Uterus (tissue), 4 donors: ENCODE measurements around the gene DAB2IP. TPM values are rescaled to one million over a fixed set of nuclear protein-coding genes. Genes with fewer than 3 reads are reported as not detected.

Experiments used
- DNase-seq, 2 donors: peaks; one replicate each; pipeline ENCODE4 v3.0.0-alpha.2; 2019 to 2020
- H3K27ac ChIP-seq, 2 donors: fragments of 200-600 bp; sonication (generic); 1 replicate in 1 of 2; 2 replicates in 1 of 2; pipeline ENCODE4 v1.5.1; 2016 to 2018
- H3K27me3 ChIP-seq, 2 donors: fragments of 200-600 bp; sonication (generic); one replicate each; pipeline ENCODE4 v1.5.1; 2018 to 2019; ENCODE audit warnings: control low read depth in 1 of 2
- H3K36me3 ChIP-seq, 2 donors: fragments of 200-600 bp; sonication (generic); one replicate each; pipeline ENCODE4 v1.5.1; 2019; ENCODE audit warnings: control low read depth in 1 of 2
- H3K4me1 ChIP-seq, 2 donors: fragments of 200-600 bp; sonication (generic); one replicate each; pipeline ENCODE4 v1.5.1; 2018 to 2019; ENCODE audit warnings: control low read depth in 1 of 2
- H3K4me3 ChIP-seq, 2 donors: fragments of 200-600 bp; sonication (generic); 1 replicate in 1 of 2; 2 replicates in 1 of 2; pipeline ENCODE4 v1.5.1; 2018 to 2019; ENCODE audit warnings: mild to moderate bottlenecking in 1 of 2
- H3K9me3 ChIP-seq, 2 donors: fragments of 200-600 bp; sonication (generic); one replicate each; pipeline ENCODE4 v1.5.1; 2019; ENCODE audit warnings: control low read depth in 1 of 2
- CTCF ChIP-seq, 4 experiments: fragments of 200-600 bp in 2 of 4; fragments of 450-650 bp in 2 of 4; sonication (generic) in 2 of 4; IDR thresholded peaks; one replicate each; pipeline ENCODE4 v1.5.1; 2016 to 2019; ENCODE audit warnings: antibody characterized with exemption in 4 of 4, mild to moderate bottlenecking in 2 of 4, moderate library complexity in 1 of 4
- POLR2A ChIP-seq, 2 donors: fragments of 450-650 bp; IDR thresholded peaks; one replicate each; pipeline ENCODE4 v1.6.1; 2016; ENCODE audit warnings: antibody characterized with exemption in 2 of 2, mild to moderate bottlenecking in 1 of 2, moderate library complexity in 1 of 2
- intact Hi-C: fragments of 100-400 bp; cut with DNase I; formaldehyde crosslinking; loops from one replicate; pipeline ENCODE4 v1.15.1; 2023; ENCODE audit warnings: low total_unique reads
- total RNA-seq, 4 donors: library from RNA; depleted of rRNA in 3 of 4; stranded (reverse); fragments of >200 nt in 3 of 4; gene quantifications; one replicate each; pipeline versions ENCODE4 v1.1.0 to v1.2.4, GENCODE V29; 2014 to 2023
- donor health status: DM: yes; HTN: yes; CAD: no.

Gene DAB2IP
- total RNA-seq, 4 donors from 2014 or later = 22.0 to 139 (median 31.6) TPM

- peaks cover 0 to 14% of the 10 kb centered on the region in 2 donors for H3K4me1 ChIP-seq
- intact Hi-C loops = loop anchor here (10.0 kb wide), 1 partner anchor 356 kb away; no protein-coding TSS in a partner anchor
These were observed 12.4 kb upstream of the DAB2IP start for GRCh38 chr9:121638901-121639592.

GRCh38 chr9:121639619-121640018, 11.8 kb upstream of the DAB2IP start:
- Histone ChIP-seq H3K36me3 (no peaks in the 10 kb centered on the region), H3K27me3 (no peaks in the 10 kb centered on the region), H3K9me3 (no peaks in the 10 kb centered on the region), H3K27ac (no peak overlapping the region), H3K4me1 (peaks cover 0 to 14% of the 10 kb centered on the region in 2 donors), H3K4me3 (no peak overlapping the region)
- DNase-seq = no peak
- TF ChIP-seq POLR2A (IDR thresholded peaks at IDR 0.05) (no peak), CTCF (IDR thresholded peaks at IDR 0.05) (no peak)
- intact Hi-C loops = loop anchor here (10.0 kb wide), 1 partner anchor 355 kb away; no protein-coding TSS in a partner anchor

More at GRCh38 chr9:121638901-121639592, 12.4 kb upstream of the DAB2IP start:
- no peaks in the 10 kb centered on the region for H3K27me3 ChIP-seq
- no peak overlapping the region for H3K27ac ChIP-seq
- H3K9me3 ChIP-seq = no peaks in the 10 kb centered on the region
- TF ChIP-seq POLR2A (IDR thresholded peaks at IDR 0.05) = no peak
- no peak for TF ChIP-seq CTCF (IDR thresholded peaks at IDR 0.05)
- H3K4me3 ChIP-seq = no peak overlapping the region
- no peak for DNase-seq
- H3K36me3 ChIP-seq = no peaks in the 10 kb centered on the region

- no peaks in the 10 kb centered on the region for H3K9me3 ChIP-seq
- no peaks in the 10 kb centered on the region for H3K36me3 ChIP-seq
- no peak overlapping the region for H3K4me3 ChIP-seq
- intact Hi-C loops = no loop called here
- peak; percentile 54 to 60 for DNase-seq
- peak overlapping the region in 1 of 2 donors; percentile 26 for H3K27ac ChIP-seq
- H3K27me3 ChIP-seq = no peaks in the 10 kb centered on the region
- H3K4me1 ChIP-seq = peaks cover 0 to 17% of the 10 kb centered on the region in 2 donors
- TF ChIP-seq POLR2A (IDR thresholded peaks at IDR 0.05) (no peak), CTCF (IDR thresholded peaks at IDR 0.05) (peak; percentile 50 to 57 (median 54))
These were observed 11.4 kb upstream of the DAB2IP start for GRCh38 chr9:121640076-121640475.

GRCh38 chr9:121640491-121641223, 10.8 kb upstream of the DAB2IP start:
- DNase-seq = no peak
- Histone ChIP-seq H3K27me3 (no peaks in the 10 kb centered on the region), H3K27ac (peak overlapping the region in 1 of 2 donors; percentile 26), H3K36me3 (no peaks in the 10 kb centered on the region), H3K9me3 (no peaks in the 10 kb centered on the region), H3K4me3 (no peak overlapping the region), H3K4me1 (peaks cover 0 to 19% of the 10 kb centered on the region in 2 donors)
- TF ChIP-seq POLR2A (IDR thresholded peaks at IDR 0.05) (no peak), CTCF (IDR thresholded peaks at IDR 0.05) (no peak)
- intact Hi-C loops = no loop called here

GRCh38 chr9:121641224-121641611, 10.2 kb upstream of the DAB2IP start:
- peaks cover 0 to 19% of the 10 kb centered on the region in 2 donors for H3K4me1 ChIP-seq

More at GRCh38 chr9:121641224-121641611, 10.2 kb upstream of the DAB2IP start:
- TF ChIP-seq POLR2A (IDR thresholded peaks at IDR 0.05) (no peak), CTCF (IDR thresholded peaks at IDR 0.05) (no peak)
- no peaks in the 10 kb centered on the region for H3K36me3 ChIP-seq
- no peak overlapping the region for H3K27ac ChIP-seq
- no peaks in the 10 kb centered on the region for H3K27me3 ChIP-seq
- no peaks in the 10 kb centered on the region for H3K9me3 ChIP-seq
- DNase-seq = no peak
- intact Hi-C loops = no loop called here
- no peak overlapping the region for H3K4me3 ChIP-seq
